ENCODE measurements around the gene MACROD1. TPM values are rescaled to one million over a fixed set of nuclear protein-coding genes. Genes with fewer than 3 reads are reported as not detected.

MACROD1 gene
- total RNA-seq, 4 donors from 2014 or later: 28.8 to 70.7 (median 33.7) TPM

GRCh38 chr11:64097468-64098317 lies 68.2 kb downstream of the MACROD1 start:
- Histone ChIP-seq H3K27ac (replicated peaks in 1 of 4) (peak overlapping the region; percentile 13 to 53 (median 37)), H3K9me3 (no peaks in the 10 kb centered on the region), H3K27me3 (no peaks in the 10 kb centered on the region), H3K4me1 (peaks cover 13 to 54% (median 43%) of the 10 kb centered on the region in 4 donors), H3K4me3 (no peak overlapping the region), H3K36me3 (no peaks in the 10 kb centered on the region)
- 79% methylated on average over 19 of the region's 25 CpGs for WGBS
- TF ChIP-seq CTCF (IDR thresholded peaks at IDR 0.05): no peak
- no peak for DNase-seq (ENCODE audit: extremely low spot score)
- intact Hi-C loops (cut with DNase I): no loop called here

- WGBS: 85% methylated on average over 8 of the region's 13 CpGs
- no peaks in the 10 kb centered on the region for H3K9me3 ChIP-seq
- H3K36me3 ChIP-seq: no peaks in the 10 kb centered on the region
- TF ChIP-seq CTCF (IDR thresholded peaks at IDR 0.05): no peak
- no peak for TF ChIP-seq EP300 (IDR thresholded peaks at IDR 0.05)
- TF ChIP-seq POLR2A (IDR thresholded peaks at IDR 0.05; ENCODE audit: low read depth): no peak
- no peak for TF ChIP-seq POLR2AphosphoS5 (IDR thresholded peaks at IDR 0.05)
- H3K27ac ChIP-seq (replicated peaks in 1 of 4): peak overlapping the region in 3 of 4 donors; percentile 39 to 53 (median 41)
- no peak overlapping the region for H3K4me3 ChIP-seq
- H3K4me1 ChIP-seq: peaks cover 13 to 54% (median 46%) of the 10 kb centered on the region in 4 donors
- H3K27me3 ChIP-seq: no peaks in the 10 kb centered on the region
- intact Hi-C loops (cut with DNase I): no loop called here
- DNase-seq (ENCODE audit: extremely low spot score): no peak
Observed at GRCh38 chr11:64096835-64097234, 69.1 kb downstream of the MACROD1 start.

GRCh38 chr11:64095949-64096348 lies 70.0 kb downstream of the MACROD1 start:
- TF ChIP-seq CTCF (IDR thresholded peaks at IDR 0.05) (no peak), EP300 (IDR thresholded peaks at IDR 0.05) (no peak), POLR2A (IDR thresholded peaks at IDR 0.05; ENCODE audit: low read depth) (no peak), POLR2AphosphoS5 (IDR thresholded peaks at IDR 0.05) (no peak)
- Histone ChIP-seq H3K9me3 (no peaks in the 10 kb centered on the region), H3K27me3 (no peaks in the 10 kb centered on the region), H3K36me3 (no peaks in the 10 kb centered on the region), H3K4me3 (no peak overlapping the region), H3K4me1 (peaks cover 13 to 55% (median 46%) of the 10 kb centered on the region in 4 donors), H3K27ac (replicated peaks in 1 of 4) (peak overlapping the region in 3 of 4 donors; percentile 20 to 60 (median 57))
- no peak for DNase-seq (ENCODE audit: extremely low spot score)
- intact Hi-C loops (cut with DNase I): no loop called here
- 77% methylated on average over 2 of the region's 14 CpGs for WGBS

DNA sequence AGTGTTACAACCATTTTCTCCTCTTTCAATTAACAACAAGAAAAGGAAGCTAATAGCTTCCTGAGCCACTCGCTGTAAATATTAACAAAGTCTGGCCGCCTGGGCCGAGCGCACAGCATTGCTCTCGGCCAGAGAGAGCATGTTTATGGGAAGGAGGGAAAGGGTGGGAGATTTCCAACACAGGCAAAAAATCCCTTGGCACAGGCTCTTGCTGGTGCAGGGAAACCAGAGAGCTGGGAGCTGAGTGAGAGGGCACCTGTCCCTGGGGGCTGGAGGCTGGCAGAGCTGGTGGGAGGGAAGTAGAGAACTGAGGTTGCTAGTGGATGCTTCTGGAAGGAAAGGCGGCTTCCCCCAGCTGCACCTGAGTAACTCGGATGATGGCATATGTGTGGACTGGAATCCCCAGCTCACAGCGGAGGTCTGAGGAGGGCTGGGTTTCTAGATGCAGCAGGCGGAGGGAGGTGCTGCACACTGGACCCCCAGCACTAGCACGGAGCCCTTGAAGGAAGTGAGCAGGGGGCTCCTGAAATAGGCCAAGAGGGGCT lies 70.6 kb downstream of the MACROD1 start:
- Histone ChIP-seq H3K27ac (replicated peaks in 1 of 4) (peak overlapping the region; percentile 20 to 60 (median 45)), H3K36me3 (no peaks in the 10 kb centered on the region), H3K27me3 (no peaks in the 10 kb centered on the region), H3K4me3 (no peak overlapping the region), H3K4me1 (peaks cover 13 to 57% (median 48%) of the 10 kb centered on the region in 4 donors), H3K9me3 (no peaks in the 10 kb centered on the region)
- intact Hi-C loops (cut with DNase I): no loop called here
- no peak for DNase-seq (ENCODE audit: extremely low spot score)
- TF ChIP-seq POLR2AphosphoS5 (IDR thresholded peaks at IDR 0.05) (no peak), POLR2A (IDR thresholded peaks at IDR 0.05; ENCODE audit: low read depth) (no peak)
- WGBS: 52% methylated on average over 10 of the region's 10 CpGs

- H3K4me1 ChIP-seq: peaks cover 18 to 61% (median 49%) of the 10 kb centered on the region in 4 donors
- no peak for TF ChIP-seq POLR2A (IDR thresholded peaks at IDR 0.05; ENCODE audit: low read depth)
- no peak for TF ChIP-seq EP300 (IDR thresholded peaks at IDR 0.05)
- TF ChIP-seq CTCF (IDR thresholded peaks at IDR 0.05): no peak
- no peak for TF ChIP-seq POLR2AphosphoS5 (IDR thresholded peaks at IDR 0.05)
- H3K27me3 ChIP-seq: no peaks in the 10 kb centered on the region
- no peak for DNase-seq (ENCODE audit: extremely low spot score)
- intact Hi-C loops (cut with DNase I): no loop called here
- H3K4me3 ChIP-seq: no peak overlapping the region
- no peaks in the 10 kb centered on the region for H3K9me3 ChIP-seq
- 57% methylated on average over 16 of the region's 20 CpGs for WGBS
- peak overlapping the region; percentile 20 to 60 (median 45) for H3K27ac ChIP-seq (replicated peaks in 1 of 4)
- no peaks in the 10 kb centered on the region for H3K36me3 ChIP-seq
Observed at GRCh38 chr11:64094463-64095260, 71.3 kb downstream of the MACROD1 start.

Data from esophagus muscularis mucosa (tissue), 4 donors.